Measurements from ENCODE around the gene CRISPLD2. TPM values are rescaled to one million over a fixed set of nuclear protein-coding genes. Genes with fewer than 3 reads are reported as not detected.
A peak's percentile ranks its signal among the peaks of the same experiment; 100 is the strongest.

CRISPLD2 gene
- total RNA-seq, 2 donors from 2014 or later: 58.4 to 76.4 TPM

DNA sequence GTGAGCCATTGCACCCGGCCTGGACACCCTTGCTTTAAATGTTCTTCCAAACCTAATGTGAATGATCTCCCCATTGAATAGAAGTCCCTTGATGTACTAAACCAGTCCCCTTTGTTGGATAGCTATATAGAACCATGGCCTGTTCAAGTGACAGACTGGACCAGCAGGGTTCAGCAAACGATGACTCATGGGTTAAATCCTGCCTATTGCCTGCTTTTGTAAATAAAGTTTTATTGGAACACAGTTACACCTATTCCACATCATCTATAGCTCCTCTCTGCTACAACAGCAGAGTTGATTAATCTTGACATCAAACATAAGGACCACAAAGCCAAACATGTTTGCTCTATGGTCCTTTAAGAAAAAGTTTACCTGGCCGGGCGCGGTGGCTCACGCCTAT lies 56.1 kb downstream of the CRISPLD2 start:
- Histone ChIP-seq H3K36me3 (peaks cover 30% of the 10 kb centered on the region), H3K9me3 (no peaks in the 10 kb centered on the region), H3K27ac (no peak overlapping the region), H3K27me3 (no peaks in the 10 kb centered on the region), H3K4me3 (no peak overlapping the region), H3K4me1 (no peaks in the 10 kb centered on the region)
- no peak for TF ChIP-seq CTCF (IDR thresholded peaks at IDR 0.05)
- no peak for DNase-seq (ENCODE audit: low spot score)

GRCh38 chr16:84876873-84877606 lies 57.3 kb downstream of the CRISPLD2 start:
- DNase-seq (ENCODE audit: low spot score): no peak
- Histone ChIP-seq H3K9me3 (no peaks in the 10 kb centered on the region), H3K4me3 (no peak overlapping the region), H3K27me3 (no peaks in the 10 kb centered on the region), H3K36me3 (peaks cover 32% of the 10 kb centered on the region), H3K4me1 (no peaks in the 10 kb centered on the region), H3K27ac (no peak overlapping the region)
- no peak for TF ChIP-seq CTCF (IDR thresholded peaks at IDR 0.05)

DNA sequence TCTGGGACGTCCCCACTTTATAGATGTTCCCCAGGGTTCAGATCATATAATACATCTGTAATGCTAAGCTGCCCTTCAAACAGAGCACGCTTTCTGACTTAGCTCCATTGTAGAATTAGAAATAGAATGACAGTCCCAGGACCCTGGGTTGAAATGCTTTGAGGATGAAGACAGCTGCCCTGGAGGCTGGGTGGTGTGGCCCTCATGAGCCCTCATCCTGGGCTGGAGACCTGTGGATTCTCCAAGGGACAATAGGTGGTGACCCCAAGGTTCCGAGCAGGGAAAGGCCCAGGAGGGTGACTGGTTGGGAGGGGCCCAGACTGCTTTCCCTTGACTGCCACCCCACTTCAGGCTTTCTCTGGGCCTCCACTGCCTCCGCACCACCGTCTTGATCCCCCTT lies 59.0 kb downstream of the CRISPLD2 start:
- Histone ChIP-seq H3K4me3 (no peak overlapping the region), H3K36me3 (peaks cover 28% of the 10 kb centered on the region), H3K9me3 (no peaks in the 10 kb centered on the region), H3K4me1 (peaks cover 0 to 3% of the 10 kb centered on the region in 2 donors), H3K27me3 (no peaks in the 10 kb centered on the region), H3K27ac (no peak overlapping the region)
- TF ChIP-seq CTCF (IDR thresholded peaks at IDR 0.05): no peak
- DNase-seq (ENCODE audit: low spot score): no peak

DNA sequence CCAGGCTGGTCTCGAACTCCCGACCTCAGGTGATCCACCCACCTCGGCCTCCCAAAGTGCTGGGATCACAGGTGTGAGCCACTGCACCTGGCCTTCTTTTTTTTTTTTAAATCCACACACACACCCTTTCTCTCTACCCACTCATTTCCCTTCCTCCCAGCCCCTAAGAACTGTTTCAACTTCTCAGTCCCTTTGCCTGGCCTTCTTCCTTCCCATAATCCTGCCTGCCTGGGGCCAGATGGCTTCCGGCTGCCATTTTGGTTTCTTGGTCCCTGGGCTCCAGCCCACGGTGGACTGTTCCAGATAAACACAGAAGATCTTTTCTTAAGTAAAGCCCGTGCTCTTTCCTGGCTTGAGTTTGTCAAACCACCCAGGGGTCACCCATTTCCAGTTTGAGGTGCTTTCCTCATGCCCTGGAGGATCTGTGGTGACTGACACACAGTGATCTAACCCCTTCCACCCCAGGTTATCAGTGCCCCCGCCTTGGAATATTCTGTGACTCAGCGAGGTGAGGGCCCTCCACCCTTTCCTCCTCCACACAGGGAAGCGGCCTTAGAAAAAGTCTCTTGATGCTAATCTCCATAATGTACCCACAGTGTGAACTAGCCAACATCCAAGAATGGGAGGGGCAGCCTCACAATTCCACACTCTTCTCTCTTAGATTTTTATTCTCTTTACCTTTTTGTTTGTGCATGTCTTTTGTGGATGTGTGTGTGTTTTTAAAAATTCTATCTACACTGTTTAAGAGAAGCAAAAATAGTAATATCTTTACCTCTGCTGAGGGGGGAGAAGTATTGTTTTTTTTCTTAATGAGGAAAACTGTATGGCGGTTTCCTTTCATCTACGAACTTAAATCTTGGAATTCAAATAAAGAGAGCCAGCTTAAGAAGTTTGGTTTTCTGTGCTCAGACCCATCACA lies 60.0 kb downstream of the CRISPLD2 start:
- Histone ChIP-seq H3K27me3 (no peaks in the 10 kb centered on the region), H3K27ac (no peak overlapping the region), H3K9me3 (no peaks in the 10 kb centered on the region), H3K36me3 (peaks cover 19% of the 10 kb centered on the region), H3K4me1 (peaks cover 0 to 13% of the 10 kb centered on the region in 2 donors), H3K4me3 (no peak overlapping the region)
- no peak for TF ChIP-seq CTCF (IDR thresholded peaks at IDR 0.05)
- DNase-seq (ENCODE audit: low spot score): no peak

GRCh38 chr16:84881702-84882521 lies 62.1 kb downstream of the CRISPLD2 start:
- DNase-seq (ENCODE audit: low spot score): no peak
- TF ChIP-seq CTCF (IDR thresholded peaks at IDR 0.05): no peak
- no peaks in the 10 kb centered on the region for H3K9me3 ChIP-seq
- H3K27ac ChIP-seq: peak overlapping the region; percentile 16 to 56
- no peak overlapping the region for H3K4me3 ChIP-seq
- peaks cover 0 to 14% of the 10 kb centered on the region in 2 donors for H3K4me1 ChIP-seq
- no peaks in the 10 kb centered on the region for H3K27me3 ChIP-seq
- H3K36me3 ChIP-seq: peaks cover 14% of the 10 kb centered on the region
